GM18868 (cell line): ENCODE results near the gene USP28.
"Not testable (repeated sequence)": the region's sequence is repeated elsewhere in the genome, so short reads cannot be mapped to it uniquely, and the experiment has no call there.

Source experiments
- ATAC-seq: cut with Tn5 transposase; IDR thresholded peaks from one replicate; pipeline ENCODE4 v1.9.1; 2021; ENCODE audit warnings: mild to moderate bottlenecking, moderate library complexity; ENCODE audit not compliant: unreplicated experiment

USP28 gene, protein sequence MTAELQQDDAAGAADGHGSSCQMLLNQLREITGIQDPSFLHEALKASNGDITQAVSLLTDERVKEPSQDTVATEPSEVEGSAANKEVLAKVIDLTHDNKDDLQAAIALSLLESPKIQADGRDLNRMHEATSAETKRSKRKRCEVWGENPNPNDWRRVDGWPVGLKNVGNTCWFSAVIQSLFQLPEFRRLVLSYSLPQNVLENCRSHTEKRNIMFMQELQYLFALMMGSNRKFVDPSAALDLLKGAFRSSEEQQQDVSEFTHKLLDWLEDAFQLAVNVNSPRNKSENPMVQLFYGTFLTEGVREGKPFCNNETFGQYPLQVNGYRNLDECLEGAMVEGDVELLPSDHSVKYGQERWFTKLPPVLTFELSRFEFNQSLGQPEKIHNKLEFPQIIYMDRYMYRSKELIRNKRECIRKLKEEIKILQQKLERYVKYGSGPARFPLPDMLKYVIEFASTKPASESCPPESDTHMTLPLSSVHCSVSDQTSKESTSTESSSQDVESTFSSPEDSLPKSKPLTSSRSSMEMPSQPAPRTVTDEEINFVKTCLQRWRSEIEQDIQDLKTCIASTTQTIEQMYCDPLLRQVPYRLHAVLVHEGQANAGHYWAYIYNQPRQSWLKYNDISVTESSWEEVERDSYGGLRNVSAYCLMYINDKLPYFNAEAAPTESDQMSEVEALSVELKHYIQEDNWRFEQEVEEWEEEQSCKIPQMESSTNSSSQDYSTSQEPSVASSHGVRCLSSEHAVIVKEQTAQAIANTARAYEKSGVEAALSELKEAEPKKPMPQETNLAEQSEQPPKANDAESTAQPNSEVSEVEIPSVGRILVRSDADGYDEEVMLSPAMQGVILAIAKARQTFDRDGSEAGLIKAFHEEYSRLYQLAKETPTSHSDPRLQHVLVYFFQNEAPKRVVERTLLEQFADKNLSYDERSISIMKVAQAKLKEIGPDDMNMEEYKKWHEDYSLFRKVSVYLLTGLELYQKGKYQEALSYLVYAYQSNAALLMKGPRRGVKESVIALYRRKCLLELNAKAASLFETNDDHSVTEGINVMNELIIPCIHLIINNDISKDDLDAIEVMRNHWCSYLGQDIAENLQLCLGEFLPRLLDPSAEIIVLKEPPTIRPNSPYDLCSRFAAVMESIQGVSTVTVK

DNA sequence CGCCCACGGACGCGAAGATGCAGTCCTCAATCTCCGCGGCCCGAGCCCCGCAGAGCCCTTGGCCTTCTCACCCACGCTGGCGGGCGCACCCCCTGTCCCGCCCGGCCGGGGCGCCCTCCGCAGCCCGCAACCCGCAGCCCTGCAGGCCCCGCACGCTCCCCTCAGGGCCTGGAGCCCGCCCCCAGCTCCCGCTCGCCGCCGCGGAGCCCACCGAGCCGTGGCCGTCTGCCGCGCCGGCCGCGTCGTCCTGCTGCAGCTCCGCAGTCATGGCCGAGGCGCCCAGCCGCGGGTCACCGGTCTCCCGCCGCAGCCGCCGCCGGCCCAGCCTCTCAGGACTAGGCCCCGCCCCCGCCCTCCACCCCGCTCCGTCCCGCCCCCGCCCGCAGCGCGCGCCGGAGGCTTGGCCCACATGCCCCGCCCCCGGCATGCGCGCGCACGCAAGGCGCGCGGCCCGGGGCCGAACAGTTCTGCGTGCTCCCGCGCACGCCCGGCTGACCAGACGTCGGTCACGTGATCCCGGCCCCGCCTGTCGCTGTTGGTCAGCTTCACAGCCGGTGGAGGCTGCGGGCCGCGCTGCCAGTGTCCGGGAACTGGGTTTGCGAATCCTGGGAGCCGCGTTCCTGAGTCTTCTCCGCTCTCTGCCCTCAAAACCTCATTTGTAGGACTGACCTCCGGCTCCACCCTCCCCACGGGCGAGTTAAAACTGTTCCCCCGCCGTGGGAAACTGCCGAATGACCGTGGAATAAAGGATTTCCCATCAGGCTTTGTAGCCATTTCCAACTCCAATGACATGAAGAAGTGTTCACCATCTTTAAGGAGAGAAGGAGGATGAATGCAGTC, at the start of gene USP28:
TSS of gene USP28 (minus strand) at position 339 of the 840 bp plus-strand sequence. CDS start at position 268, 71 bp downstream.
- ATAC-seq: peak; percentile 80

DNA sequence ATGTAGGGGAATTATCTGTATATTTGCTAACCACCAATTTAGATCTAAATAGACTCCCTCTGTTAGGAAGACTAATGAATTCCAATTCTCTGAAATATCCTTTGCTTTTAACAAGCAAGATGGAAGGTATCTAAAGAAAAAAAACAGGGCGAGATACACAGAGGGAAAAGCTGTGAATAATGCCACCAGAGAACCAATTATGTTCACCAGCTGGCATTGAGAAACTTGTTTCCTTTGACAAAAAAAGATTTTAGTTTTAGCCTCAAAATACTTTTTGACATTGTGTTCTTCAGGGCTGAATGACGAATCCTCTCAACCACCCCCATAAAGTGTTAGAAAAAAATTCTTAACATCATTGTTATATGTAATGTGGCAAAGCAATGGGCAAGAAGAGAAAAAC, 48.2 kb upstream of the USP28 start:
- no peak for ATAC-seq

DNA sequence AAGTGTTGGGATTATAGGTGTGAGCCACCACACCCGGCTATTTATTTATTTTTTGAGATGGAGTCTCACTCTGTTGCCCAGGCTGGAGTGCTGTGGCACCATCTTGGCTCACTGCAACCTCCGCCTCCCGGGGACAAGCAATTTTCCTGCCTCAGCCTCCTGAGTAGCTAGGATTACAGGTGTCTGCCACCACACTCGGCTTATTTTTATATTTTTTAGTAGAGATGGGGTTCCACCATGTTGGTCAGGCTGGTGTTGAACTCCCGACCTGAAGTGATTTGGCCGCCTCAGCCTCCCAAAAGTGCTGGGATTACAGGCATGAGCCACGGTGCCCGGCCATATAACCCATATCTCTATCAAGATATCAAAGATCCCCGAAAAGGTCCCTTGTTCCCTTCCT, 36.1 kb upstream of the USP28 start:
- not testable (repeated sequence) for ATAC-seq

DNA sequence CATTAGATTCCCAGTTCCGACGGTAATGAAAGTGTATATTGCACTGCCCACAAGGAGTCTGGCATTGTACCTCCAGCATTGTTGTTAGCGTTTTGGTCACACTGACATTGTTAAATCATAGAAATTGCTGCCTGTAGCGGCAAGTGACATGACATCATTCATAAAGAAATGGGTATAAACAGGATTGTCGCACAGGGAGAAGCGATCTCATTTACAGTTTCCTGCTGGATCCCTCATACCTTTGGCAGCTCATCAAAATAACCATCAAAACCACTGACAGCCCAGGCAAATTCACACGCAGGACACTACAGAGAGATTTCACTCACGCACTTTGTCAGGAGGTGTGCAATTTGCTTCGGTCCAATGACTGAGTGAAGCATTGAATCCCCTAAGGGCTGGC, 32.7 kb upstream of the USP28 start:
- ATAC-seq: no peak

DNA sequence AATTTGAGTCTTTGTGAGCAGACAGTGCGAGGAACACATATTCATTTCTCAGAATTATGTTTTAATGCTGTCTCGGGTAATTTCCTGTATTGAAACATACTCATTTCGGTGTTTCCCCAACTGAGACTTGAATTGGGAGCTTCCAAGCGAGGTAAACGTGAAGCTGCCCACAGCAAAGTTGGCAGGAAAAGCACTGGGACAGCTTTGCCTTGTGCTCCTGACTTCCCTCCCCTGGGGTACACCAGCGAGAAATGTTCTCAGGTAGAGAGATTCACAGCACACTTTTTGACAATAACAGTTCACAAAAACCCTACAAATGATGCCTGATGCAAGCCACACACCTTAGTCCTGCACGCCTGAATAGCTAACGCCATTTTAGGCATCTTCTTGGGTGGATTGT, 32.3 kb upstream of the USP28 start:
- no peak for ATAC-seq

DNA sequence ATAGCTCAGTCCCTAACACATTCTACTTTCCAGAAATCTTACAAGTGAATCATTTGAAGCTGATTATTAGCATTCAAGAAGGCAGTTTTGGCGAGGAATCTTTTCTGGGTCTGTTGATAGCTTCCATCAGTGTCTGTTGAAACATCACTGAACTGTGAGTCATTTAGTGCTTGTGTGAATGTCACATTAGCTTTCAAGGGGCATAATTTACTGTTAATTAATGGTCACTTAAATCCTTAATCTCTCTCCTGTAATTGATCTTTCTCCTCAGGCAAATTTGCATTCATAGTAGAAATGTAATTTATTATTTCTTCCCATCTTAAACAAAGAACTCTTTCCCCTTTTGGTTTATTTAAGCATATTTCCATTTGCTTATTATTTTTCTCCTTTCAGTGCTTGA, 31.8 kb upstream of the USP28 start:
- no peak for ATAC-seq

DNA sequence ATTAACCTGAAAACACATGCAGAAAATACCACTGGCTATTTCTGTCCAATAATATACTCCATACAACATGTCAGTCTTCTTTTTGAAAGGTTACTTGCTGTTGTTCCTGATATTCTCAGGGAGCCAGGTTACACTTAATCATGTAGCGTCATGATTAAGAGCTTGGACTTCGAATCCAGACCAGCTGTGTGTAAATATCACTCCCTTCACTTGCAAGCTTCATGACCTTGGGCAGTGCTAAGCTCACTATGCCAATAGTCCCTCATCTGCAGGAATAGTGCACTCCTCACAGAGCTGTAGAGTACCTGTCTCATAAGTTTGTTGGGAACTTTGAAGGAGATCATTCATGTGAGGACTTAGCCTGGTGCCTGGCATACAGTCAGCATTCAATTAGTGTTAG, 31.1 kb upstream of the USP28 start:
- no peak for ATAC-seq

DNA sequence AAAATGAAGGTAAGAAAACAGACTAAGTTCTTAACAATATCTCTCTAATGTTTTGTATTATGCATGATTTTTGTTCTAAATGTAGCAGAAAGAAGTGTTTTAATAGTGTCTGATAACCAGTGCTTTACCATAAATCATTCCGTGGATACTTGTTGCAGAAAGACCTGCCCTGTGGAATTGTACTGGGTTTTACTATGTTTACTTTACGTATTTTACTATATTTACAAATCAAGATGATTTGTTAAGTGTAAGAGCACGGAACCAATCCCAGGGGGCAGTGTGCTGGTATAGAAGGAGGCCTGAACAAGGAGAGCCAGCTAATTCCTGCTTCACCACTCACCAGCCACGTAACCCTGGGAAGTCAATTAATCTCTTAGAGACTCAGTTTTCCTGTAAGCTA, 30.7 kb upstream of the USP28 start:
- ATAC-seq: no peak

DNA sequence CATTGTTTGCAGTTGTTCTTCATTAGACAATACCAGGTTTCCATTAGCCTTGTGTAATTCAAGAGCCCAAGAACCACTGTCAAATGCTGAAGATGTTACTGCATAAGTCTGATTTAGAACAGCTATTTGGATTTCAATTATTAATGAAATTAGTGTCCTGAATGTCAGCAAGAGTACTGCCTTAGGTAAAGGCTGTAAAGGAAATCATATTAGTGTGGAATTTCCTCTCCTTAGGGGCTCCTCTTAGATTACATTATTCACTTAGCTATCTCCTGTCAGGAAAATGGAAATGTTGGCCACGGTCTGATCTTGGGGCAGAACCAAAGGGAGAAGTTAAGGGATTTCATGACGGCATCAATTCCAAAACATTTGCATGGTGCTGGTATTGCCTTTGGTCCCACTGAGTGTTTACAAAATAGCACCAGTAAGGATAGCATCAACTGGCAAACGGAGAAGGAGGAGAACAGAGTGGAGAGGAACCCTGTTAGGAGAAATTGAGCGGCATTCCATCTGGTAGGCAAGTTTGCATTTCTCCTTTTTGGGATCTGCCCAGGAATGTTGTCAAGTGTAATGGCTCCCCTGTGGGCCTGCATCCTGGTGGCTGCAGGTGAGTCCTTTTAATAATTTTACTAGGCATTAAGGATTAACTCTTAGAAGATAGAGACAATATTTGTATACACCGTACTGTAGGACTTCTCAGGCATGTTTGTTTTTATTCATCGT, 29.2 kb upstream of the USP28 start, which contains the start of gene HTR3B:
TSS of gene HTR3B (plus strand) at position 418 of the 723 bp plus-strand sequence. CDS start at position 556, 138 bp downstream.
- ATAC-seq: no peak

DNA sequence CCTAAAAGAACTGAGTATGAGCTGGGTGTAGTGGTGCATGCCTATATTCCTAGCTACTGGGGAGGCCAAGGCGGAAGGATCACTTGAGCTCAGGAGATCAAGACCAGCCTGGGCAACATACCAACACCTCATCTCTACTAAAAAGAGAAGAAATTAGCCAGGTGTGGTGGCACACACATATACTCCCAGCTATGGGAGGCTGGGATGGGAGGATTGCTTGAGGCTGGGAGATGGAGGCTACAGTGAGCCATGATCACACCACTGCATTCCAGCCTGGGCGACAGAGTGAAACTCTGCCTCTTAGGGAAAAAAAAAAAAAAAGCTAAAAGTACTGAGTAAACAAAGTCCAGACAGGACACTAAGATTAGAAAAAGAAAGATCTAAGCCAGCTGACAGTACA, 25.8 kb upstream of the USP28 start:
- no peak for ATAC-seq

DNA sequence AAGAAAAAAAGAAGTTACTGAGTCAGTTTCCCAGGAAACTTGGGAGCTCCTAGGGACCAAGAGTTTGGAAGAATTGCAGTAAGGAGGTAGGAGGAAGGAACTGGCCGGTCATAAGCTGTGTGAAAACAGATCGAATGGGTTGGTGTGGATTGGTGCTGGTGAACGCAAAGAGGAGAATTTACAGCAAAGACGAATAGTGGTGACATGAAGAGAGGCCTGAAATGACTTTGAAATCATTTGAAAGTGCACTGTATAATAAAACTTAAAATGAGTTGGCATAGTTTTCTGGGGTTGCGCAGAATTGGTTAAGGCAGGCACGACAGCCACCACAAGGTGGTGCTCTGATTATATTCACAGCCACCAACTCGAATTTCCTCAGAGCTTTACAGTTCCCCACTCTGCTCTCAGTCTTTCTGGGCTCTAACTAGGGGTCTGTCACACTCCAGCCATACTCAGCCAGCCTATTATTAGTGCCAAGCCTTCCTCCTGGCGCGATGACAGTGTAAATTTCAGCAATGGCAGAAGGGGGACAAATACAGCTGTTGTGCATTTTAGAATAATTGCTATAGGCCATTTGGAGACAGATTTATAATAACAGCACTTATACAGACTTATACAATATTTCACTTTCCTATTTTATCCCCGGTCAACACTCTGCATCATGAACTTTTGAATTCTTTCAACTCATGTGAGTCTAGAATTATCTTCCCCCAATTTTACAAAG, 20.9 kb upstream of the USP28 start:
- peak; percentile 70 for ATAC-seq

DNA sequence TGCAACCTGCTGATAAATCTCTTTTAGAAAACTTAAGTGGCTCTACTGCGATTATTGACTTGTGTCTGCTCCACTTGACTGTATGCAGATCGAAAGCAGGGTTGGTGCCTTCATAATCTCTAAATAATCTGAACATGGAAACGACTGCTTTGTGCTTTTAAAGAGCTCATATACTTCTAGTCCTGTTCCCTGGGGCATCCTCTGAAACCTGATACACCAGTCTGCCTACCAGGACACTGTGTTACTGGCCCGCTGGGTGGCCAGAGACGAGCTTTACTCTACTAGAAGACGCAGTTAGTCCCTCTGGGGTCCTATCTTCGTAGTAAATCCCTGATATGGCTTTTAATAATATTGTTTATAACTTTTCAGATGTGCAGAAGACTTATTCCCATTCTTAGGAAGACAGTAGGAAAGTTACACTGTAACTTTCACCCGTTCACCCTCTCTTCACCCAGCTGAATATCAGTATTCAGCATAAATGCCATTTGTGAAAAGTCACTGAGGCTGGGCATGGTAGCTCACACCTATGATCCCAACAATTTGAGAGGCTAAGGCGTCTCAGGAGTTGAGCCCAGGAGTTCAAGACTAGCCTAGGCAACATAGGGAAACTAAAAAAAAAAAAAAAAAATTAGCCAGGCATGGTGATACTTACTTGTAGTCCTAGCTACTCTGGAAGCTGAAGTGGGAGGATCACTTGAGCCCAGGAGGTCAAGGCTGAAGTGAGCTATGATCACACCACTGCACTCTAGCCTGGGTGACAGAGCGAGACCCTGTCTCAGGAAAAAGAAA, 20.2 kb upstream of the USP28 start:
- ATAC-seq: no peak

DNA sequence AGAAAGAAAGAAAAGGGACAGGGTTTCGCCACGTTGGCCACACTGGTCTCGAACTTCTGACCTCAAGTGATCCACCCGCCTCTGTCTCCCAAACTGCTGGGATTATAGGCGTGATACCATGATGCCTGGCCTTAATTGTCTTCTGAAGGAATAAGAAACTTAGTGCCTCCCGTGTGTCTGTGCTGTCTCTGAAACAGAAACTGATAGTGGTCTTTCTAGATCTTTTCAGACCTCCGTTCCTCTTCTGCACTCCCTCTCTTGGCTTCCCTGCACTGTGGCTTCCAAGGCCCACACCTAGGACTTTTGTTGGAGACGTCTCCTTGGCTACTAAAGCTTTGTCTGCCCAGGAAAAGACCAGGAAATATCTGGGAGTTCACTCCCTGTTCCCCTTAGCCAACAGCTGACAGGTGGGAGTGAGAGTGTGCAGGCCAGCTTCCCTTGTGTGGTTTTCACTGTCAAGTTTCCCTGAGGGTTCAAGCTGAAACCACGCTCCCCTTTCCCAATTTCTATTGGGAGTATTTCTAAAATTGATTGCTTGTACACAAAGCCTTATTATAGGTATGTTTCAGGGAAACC, 19.1 kb upstream of the USP28 start:
- no peak for ATAC-seq

DNA sequence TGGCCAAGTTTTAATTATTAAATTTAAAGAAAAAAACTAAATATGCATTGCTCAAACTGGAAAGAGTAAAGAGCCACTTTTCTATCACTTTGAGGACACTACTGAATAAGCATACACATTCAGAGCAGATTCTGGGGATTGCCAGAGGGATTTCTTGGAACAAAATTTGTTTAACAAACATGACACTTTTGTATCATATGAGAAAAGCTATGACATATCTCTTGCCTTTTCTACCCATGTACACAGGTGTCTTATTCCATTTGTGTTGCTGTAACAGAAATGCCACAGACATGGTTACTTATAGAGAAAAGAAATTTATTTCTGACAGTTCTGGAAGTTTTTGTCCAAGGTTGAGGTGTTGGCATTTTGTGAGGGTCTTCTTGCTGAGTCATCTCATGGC, 13.5 kb upstream of the USP28 start:
- ATAC-seq: no peak

DNA sequence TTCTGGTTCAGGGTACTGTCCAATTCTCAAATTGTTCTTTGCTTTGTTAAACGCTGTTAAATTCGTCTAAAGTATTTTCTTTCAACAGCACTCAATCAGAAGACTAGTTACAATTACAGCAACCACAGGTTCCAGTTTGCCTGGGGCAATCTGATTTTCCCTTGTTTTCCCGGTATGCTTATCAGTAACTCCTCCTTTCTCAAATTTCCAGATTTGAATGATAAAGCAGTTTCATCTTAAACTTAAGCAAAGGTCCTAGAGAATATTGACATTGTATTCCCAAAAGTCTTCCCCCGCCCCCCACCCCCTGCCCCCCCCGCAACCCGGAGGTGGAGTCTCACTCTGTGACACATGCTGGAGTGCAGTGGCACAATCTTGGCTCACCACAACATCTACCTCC, 10.5 kb upstream of the USP28 start:
- no peak for ATAC-seq

DNA sequence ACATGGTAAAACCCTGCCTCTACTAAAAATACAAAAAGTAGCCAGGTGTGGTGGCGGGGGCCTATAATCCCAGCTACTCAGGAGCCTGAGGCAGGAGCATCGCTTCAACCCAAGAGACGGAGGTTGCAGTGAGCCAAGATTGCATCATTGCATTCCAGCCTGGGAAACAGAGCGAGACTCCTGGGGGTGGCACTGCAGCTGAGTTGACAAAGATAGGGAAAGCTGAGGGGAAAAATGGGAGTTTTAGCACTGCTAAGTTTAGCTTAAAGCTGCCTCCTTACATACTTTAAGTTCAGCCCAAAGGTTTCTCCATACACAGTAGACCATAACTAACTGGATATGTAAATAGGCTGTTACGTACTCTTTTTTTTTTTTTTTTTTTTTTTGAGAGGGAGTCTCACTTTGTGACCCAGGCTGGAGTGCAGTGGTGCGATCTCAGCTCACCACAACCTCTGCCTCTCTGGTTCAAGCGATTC, 9.0 kb upstream of the USP28 start:
- ATAC-seq: no peak

DNA sequence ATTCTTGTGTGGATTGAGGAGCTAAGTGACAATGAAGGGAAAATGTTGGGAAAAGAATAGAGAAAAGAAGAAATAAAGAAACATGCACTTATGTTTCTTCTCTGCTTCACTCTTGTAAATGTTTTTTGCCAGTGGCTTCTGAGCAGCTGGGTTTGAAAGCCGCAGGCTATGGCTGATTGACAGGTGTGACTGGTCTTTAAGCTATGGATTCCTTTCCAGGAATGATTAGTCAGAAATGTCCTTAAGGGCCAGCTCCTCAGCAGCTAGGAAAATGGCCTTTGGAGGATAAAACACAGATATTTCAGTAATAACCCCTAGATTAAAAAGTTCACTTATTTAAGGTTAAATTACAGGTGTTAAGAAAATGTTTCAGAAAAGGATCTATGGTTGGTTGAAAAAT, 6.5 kb upstream of the USP28 start:
- no peak for ATAC-seq

DNA sequence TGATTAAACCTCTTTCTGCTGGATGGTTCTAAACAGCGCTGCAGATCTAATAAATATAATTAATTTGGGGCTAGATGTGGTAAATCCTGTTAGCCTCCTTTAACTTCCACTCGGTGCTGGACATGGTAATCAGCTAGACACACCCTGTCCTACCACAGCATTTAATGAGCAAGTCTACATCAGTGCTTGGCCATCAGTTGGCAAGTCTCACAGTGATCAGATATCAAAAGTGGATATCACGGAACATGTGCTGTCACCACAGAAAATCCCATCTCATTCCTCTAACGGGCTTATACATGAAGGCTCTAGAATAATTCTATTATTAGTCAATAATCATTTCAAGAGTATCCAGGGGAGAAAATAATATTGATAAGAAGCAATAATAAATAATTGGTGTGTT, 5.6 kb upstream of the USP28 start:
- no peak for ATAC-seq
